Neuronal stem cell (in vitro differentiated cells): Measurements from ENCODE around the gene MTG1.
A peak's percentile ranks its signal among the peaks of the same experiment; 100 is the strongest.

Experiments
- DNase-seq: peaks from one replicate; pipeline ENCODE4 v3.0.0-alpha.2; 2013; ENCODE audit warnings: low spot score
- H2AFZ ChIP-seq: one replicate; pipeline ENCODE4 v1.6.1; 2013; ENCODE audit warnings: mild to moderate bottlenecking, low read length, inconsistent platforms
- H2AK5ac ChIP-seq: 2 replicates; pipeline ENCODE4 v1.6.1; 2013; ENCODE audit warnings: low read depth, mild to moderate bottlenecking, inconsistent platforms, low read length, moderate library complexity, mixed read lengths
- H2BK120ac ChIP-seq: 2 replicates; pipeline ENCODE4 v1.6.1; 2013; ENCODE audit warnings: low read depth, mild to moderate bottlenecking, inconsistent platforms, low read length, moderate library complexity, mixed read lengths
- H2BK12ac ChIP-seq: one replicate; pipeline ENCODE4 v1.6.1; 2013; ENCODE audit warnings: low read length, inconsistent platforms
- H2BK15ac ChIP-seq: 2 replicates; pipeline ENCODE4 v1.6.1; 2013; ENCODE audit warnings: mild to moderate bottlenecking, low read length, inconsistent platforms, mixed read lengths
- H2BK5ac ChIP-seq: one replicate; pipeline ENCODE4 v1.6.1; 2013; ENCODE audit warnings: inconsistent platforms, mild to moderate bottlenecking, low read length, moderate library complexity
- H3K14ac ChIP-seq: one replicate; pipeline ENCODE4 v1.6.1; 2013; ENCODE audit warnings: low read length, inconsistent platforms
- H3K18ac ChIP-seq: 2 replicates; pipeline ENCODE4 v1.6.1; 2013; ENCODE audit warnings: low read length, inconsistent platforms
- H3K23ac ChIP-seq: 2 replicates; pipeline ENCODE4 v1.6.1; 2013; ENCODE audit warnings: low read depth, mild to moderate bottlenecking, mixed read lengths, low read length, inconsistent platforms; ENCODE audit not compliant: poor library complexity
- H3K27ac ChIP-seq: replicated peaks from 3 replicates; pipeline ENCODE4 v1.5.1; 2013; ENCODE audit warnings: low read length, inconsistent platforms
- H3K27me3 ChIP-seq, 3 experiments: 2 replicates each; pipeline ENCODE4 v1.6.1; 2013; ENCODE audit warnings: low read length in 3 of 3, mild to moderate bottlenecking in 2 of 3, inconsistent platforms in 1 of 3, low read depth in 1 of 3, mixed read lengths in 1 of 3, moderate library complexity in 1 of 3; ENCODE audit not compliant: control insufficient read depth in 3 of 3, insufficient read depth in 3 of 3
- H3K36me3 ChIP-seq, 2 donors: replicated peaks in 1 of 2; 2 replicates each; pipeline ENCODE4 v1.6.1; 2013; ENCODE audit warnings: low read length in 2 of 2; ENCODE audit not compliant: control insufficient read depth in 2 of 2, insufficient read depth in 2 of 2
- H3K4ac ChIP-seq: 2 replicates; pipeline ENCODE4 v1.6.1; 2013; ENCODE audit warnings: inconsistent platforms, mild to moderate bottlenecking, low read length, moderate library complexity
- H3K4me1 ChIP-seq, 2 donors: 1 replicate in 1 of 2; 2 replicates in 1 of 2; pipeline ENCODE4 v1.6.1; 2013; ENCODE audit warnings: low read length in 2 of 2, low read depth in 1 of 2; ENCODE audit not compliant: control insufficient read depth in 2 of 2, insufficient read depth in 1 of 2
- H3K4me2 ChIP-seq: one replicate; pipeline ENCODE4 v1.6.1; 2013; ENCODE audit warnings: mild to moderate bottlenecking, low read length, inconsistent platforms; ENCODE audit not compliant: insufficient read depth, poor library complexity, severe bottlenecking
- H3K4me3 ChIP-seq, 2 donors: 2 replicates each; pipeline ENCODE4 v1.5.1; 2013; ENCODE audit warnings: low read length in 2 of 2, mild to moderate bottlenecking in 2 of 2, inconsistent platforms in 1 of 2, moderate library complexity in 1 of 2
- H3K79me1 ChIP-seq: one replicate; pipeline ENCODE4 v1.6.1; 2013; ENCODE audit warnings: low read depth, mild to moderate bottlenecking, inconsistent platforms, low read length, moderate library complexity
- H3K9ac ChIP-seq: one replicate; pipeline ENCODE4 v1.6.1; 2013; ENCODE audit warnings: mild to moderate bottlenecking, low read depth, low read length, inconsistent platforms; ENCODE audit not compliant: poor library complexity
- H3K9me3 ChIP-seq, 2 donors: replicated peaks in 1 of 2; 2 replicates each; pipeline versions ENCODE3 to v1.6.1; 2013; ENCODE audit warnings: low read length in 2 of 2, mild to moderate bottlenecking in 2 of 2, inconsistent platforms in 1 of 2, low read depth in 1 of 2, mixed read lengths in 1 of 2, moderate library complexity in 1 of 2; ENCODE audit not compliant: control insufficient read depth in 2 of 2, insufficient read depth in 1 of 2
- H4K8ac ChIP-seq: one replicate; pipeline ENCODE4 v1.6.1; 2013; ENCODE audit warnings: low read depth, mild to moderate bottlenecking, inconsistent platforms, low read length, moderate library complexity
- H4K91ac ChIP-seq: one replicate; pipeline ENCODE4 v1.6.1; 2013; ENCODE audit warnings: low read length, low read depth, mild to moderate bottlenecking, inconsistent platforms; ENCODE audit not compliant: poor library complexity
- WGBS, 2 donors: extraction: QIAGEN DNeasy Blood & Tissue Kit; methylation state at CpG; one replicate each; pipeline ENCODE4 v1.1.7; 2013; ENCODE audit warnings: missing lambda C conversion rate in 2 of 2, mixed read lengths in 1 of 2; ENCODE audit not compliant: insufficient read length in 2 of 2, insufficient replicate concordance in 1 of 2; ENCODE audit errors: extremely low coverage in 2 of 2; 5-methylcytosine and 5-hydroxymethylcytosine counted together

Gene MTG1

GRCh38 chr10:133401500-133401899 is 7.5 kb downstream of the MTG1 start:
- Histone ChIP-seq H2BK120ac (no peak overlapping the region), H3K4ac (no peak overlapping the region), H3K4me3 (no peak overlapping the region), H4K8ac (no peak overlapping the region), H2BK5ac (no peak overlapping the region), H3K9ac (no peak overlapping the region), H3K79me1 (peaks cover 12% of the 10 kb centered on the region), H3K18ac (no peak overlapping the region), H2AFZ (no peak overlapping the region), H3K36me3 (peaks cover 34 to 95% of the 10 kb centered on the region in 2 donors), H3K4me1 (no peaks in the 10 kb centered on the region), H3K27ac (no peak overlapping the region), H3K23ac (peak overlapping the region; percentile 14), H2BK15ac (no peak overlapping the region), H3K4me2 (no peak overlapping the region), H3K27me3 (peaks cover 0 to 2% (median 0%) of the 10 kb centered on the region in 3 experiments), H2AK5ac (no peak overlapping the region), H3K14ac (no peak overlapping the region), H2BK12ac (no peak overlapping the region), H3K9me3 (no peaks in the 10 kb centered on the region), H4K91ac (no peak overlapping the region)
- DNase-seq, result no peak
- no CpG with 5 or more reads among the region's 12 CpGs for WGBS, 2 donors

- Histone ChIP-seq H2AFZ (no peak overlapping the region), H3K18ac (no peak overlapping the region), H3K9me3 (peaks cover 0 to 4% of the 10 kb centered on the region in 2 donors), H2AK5ac (no peak overlapping the region), H2BK15ac (no peak overlapping the region), H2BK5ac (no peak overlapping the region), H3K4me1 (no peaks in the 10 kb centered on the region), H3K4ac (no peak overlapping the region), H4K8ac (no peak overlapping the region), H2BK12ac (no peak overlapping the region), H3K4me3 (no peak overlapping the region), H3K9ac (no peak overlapping the region), H3K14ac (peak overlapping the region; percentile 51), H3K36me3 (peaks cover 34 to 95% of the 10 kb centered on the region in 2 donors), H3K27me3 (peaks cover 0 to 2% (median 0%) of the 10 kb centered on the region in 3 experiments), H4K91ac (no peak overlapping the region), H3K4me2 (no peak overlapping the region), H3K23ac (peak overlapping the region; percentile 77), H3K79me1 (peaks cover 12% of the 10 kb centered on the region), H2BK120ac (no peak overlapping the region), H3K27ac (no peak overlapping the region)
- no peak for DNase-seq
- WGBS, 2 donors, result no CpG with 5 or more reads among the region's 21 CpGs
These were observed 8.2 kb downstream of the MTG1 start for GRCh38 chr10:133401981-133402725.

DNA sequence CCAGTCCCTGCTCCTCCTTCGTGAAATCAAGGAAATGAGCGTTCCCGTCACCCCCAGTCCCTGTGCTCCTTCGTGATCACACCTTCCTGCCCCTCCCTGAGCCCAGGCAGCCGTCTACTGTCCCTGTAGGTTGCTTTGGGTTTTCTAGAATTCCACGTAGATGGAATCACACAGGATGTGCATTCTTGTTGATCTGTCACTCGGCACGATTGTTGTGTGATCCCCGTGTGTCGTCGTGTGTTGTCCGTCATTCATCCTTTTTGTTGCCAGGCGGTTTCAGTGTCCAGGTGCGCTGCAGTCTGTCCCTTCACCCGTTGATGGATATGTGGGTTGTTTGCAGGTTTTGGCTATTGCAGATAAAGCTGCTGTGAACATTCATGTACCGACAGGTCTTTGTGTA is 9.4 kb downstream of the MTG1 start:
- no peak overlapping the region for H2BK5ac ChIP-seq
- no peak overlapping the region for H3K23ac ChIP-seq
- H2AFZ ChIP-seq, result no peak overlapping the region
- no peak overlapping the region for H2BK15ac ChIP-seq
- no CpG with 5 or more reads among the region's 16 CpGs for WGBS, 2 donors
- H2AK5ac ChIP-seq, result no peak overlapping the region
- no peak overlapping the region for H2BK120ac ChIP-seq
- no peak overlapping the region for H3K9ac ChIP-seq
- H3K36me3 ChIP-seq, result peaks cover 30 to 97% of the 10 kb centered on the region in 2 donors
- H3K4me2 ChIP-seq, result no peak overlapping the region
- no peak overlapping the region for H2BK12ac ChIP-seq
- peaks cover 10% of the 10 kb centered on the region for H3K79me1 ChIP-seq
- H3K14ac ChIP-seq, result no peak overlapping the region
- H3K27ac ChIP-seq, result no peak overlapping the region
- H3K27me3 ChIP-seq, result peaks cover 0 to 2% (median 0%) of the 10 kb centered on the region in 3 experiments
- H3K4me3 ChIP-seq, result no peak overlapping the region
- H3K4me1 ChIP-seq, result no peaks in the 10 kb centered on the region
- H3K18ac ChIP-seq, result no peak overlapping the region
- no peak for DNase-seq
- no peak overlapping the region for H3K4ac ChIP-seq
- peaks cover 0 to 10% of the 10 kb centered on the region in 2 donors for H3K9me3 ChIP-seq
- no peak overlapping the region for H4K91ac ChIP-seq
- no peak overlapping the region for H4K8ac ChIP-seq

DNA sequence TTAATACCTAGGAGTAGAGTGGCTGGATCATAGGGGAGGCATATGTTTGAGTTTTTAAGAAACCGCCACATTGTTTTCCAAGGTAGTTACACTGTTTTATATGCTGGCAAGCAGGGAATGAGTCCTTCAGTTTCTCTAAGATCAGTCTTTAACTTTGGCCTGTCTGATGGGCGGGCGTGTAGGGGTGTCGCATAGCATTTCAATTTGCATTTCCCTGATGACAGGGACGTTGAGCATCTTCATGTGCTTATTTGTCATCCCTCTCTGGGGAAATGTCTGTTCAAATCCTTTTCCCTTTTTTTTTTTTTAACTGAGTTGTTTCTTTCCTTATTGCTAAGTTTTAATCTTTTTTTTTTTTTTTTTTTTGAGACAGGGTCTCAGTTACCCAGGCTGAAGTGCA is 9.8 kb downstream of the MTG1 start:
- DNase-seq, result no peak
- Histone ChIP-seq H2BK5ac (no peak overlapping the region), H3K4me2 (no peak overlapping the region), H3K27me3 (peaks cover 0 to 2% (median 0%) of the 10 kb centered on the region in 3 experiments), H3K4me1 (no peaks in the 10 kb centered on the region), H3K9me3 (peaks cover 0 to 14% of the 10 kb centered on the region in 2 donors), H3K27ac (no peak overlapping the region), H3K14ac (no peak overlapping the region), H3K9ac (no peak overlapping the region), H4K91ac (no peak overlapping the region), H3K23ac (no peak overlapping the region), H2AFZ (no peak overlapping the region), H2BK12ac (no peak overlapping the region), H4K8ac (no peak overlapping the region), H2AK5ac (no peak overlapping the region), H3K4ac (no peak overlapping the region), H3K79me1 (peaks cover 10% of the 10 kb centered on the region), H3K18ac (no peak overlapping the region), H3K36me3 (peaks cover 27 to 97% of the 10 kb centered on the region in 2 donors), H2BK15ac (no peak overlapping the region), H3K4me3 (no peak overlapping the region), H2BK120ac (no peak overlapping the region)
- WGBS, 2 donors, result no CpG with 5 or more reads among the region's 5 CpGs
